ENCODE data around the gene CDC42SE2. TPM values are rescaled to one million over a fixed set of nuclear protein-coding genes. Genes with fewer than 3 reads are reported as not detected.
"Not testable (repeated sequence)": the region's sequence is repeated elsewhere in the genome, so short reads cannot be mapped to it uniquely, and the experiment has no call there.

Gene CDC42SE2
- total RNA-seq, 1 experiment from 2014 or later, result 61.6 TPM

- in situ Hi-C loops (cut with HindIII; ENCODE audit: low pct_unique_long_range_greater_than_20kb, low sequenced_read_pairs), result no loop called here
- no peak for DNase-seq (ENCODE audit: low read depth)
Measured at GRCh38 chr5:131396015-131396414, 132.2 kb downstream of the CDC42SE2 start.

DNA sequence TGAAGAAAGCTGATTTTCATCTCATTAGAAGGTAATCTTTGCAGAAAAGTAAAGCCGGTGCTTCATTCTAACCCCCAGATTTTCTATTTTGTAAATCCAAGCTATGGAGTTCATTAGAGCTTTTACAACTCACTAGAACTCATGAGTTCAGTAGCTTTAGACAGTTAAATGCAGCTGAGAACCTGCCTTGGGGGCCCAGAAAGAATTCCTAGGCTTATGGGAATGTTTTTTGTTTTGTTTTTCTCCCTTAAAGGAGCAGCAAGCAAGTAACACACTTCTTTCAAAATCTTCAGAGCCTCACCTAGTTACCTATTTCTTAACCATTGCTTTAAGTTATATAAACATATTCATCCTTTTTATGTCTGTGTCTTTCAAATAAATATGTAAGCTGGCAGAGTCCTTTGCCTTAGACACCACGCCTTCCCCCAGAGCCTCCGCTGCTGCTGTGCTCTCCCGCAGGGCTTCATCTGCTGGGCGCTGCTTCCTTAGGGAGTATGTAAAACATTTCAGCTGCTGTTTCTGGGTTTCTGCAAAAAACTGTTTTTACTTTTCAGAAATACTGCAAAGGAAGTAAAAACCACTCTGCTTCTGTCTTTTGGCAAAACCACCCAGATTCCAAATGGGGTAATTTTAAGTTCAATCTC lies 132.9 kb downstream of the CDC42SE2 start:
- DNase-seq (ENCODE audit: low read depth), result no peak
- in situ Hi-C loops (cut with HindIII; ENCODE audit: low pct_unique_long_range_greater_than_20kb, low sequenced_read_pairs), result no loop called here

- in situ Hi-C loops (cut with HindIII; ENCODE audit: low pct_unique_long_range_greater_than_20kb, low sequenced_read_pairs); DNase-seq (ENCODE audit: low read depth): not testable (repeated sequence)
Measured at GRCh38 chr5:131399007-131399406, 135.2 kb downstream of the CDC42SE2 start.

GRCh38 chr5:131400585-131400984 lies 136.7 kb downstream of the CDC42SE2 start:
- no peak for DNase-seq (ENCODE audit: low read depth)
- in situ Hi-C loops (cut with HindIII; ENCODE audit: low pct_unique_long_range_greater_than_20kb, low sequenced_read_pairs), result no loop called here

DNA sequence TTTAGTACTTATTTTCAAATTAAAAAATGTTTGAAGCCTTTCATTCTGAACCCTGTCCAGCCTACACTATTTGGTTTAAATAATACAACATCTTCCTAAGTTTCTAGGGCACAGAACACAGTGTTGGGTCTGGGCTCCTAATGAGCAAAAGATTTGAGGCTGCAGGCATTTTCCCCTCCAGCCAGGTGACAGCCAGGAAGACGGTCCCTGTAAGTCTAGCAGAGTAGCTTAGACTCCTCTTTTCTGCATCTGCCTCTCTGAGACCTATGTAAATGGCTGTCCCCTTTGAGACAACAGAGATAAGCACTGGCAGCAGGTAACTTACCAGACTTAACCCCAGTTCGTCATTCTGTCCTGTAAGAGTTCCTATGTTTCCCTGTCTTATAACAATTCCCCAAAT lies 141.8 kb downstream of the CDC42SE2 start:
- in situ Hi-C loops (cut with HindIII; ENCODE audit: low pct_unique_long_range_greater_than_20kb, low sequenced_read_pairs), result no loop called here
- no peak for DNase-seq (ENCODE audit: low read depth)

- DNase-seq (ENCODE audit: low read depth), result no peak
- in situ Hi-C loops (cut with HindIII; ENCODE audit: low pct_unique_long_range_greater_than_20kb, low sequenced_read_pairs), result no loop called here
Measured at GRCh38 chr5:131406076-131406475, 142.2 kb downstream of the CDC42SE2 start.

- in situ Hi-C loops (cut with HindIII; ENCODE audit: low pct_unique_long_range_greater_than_20kb, low sequenced_read_pairs), result no loop called here
Measured at GRCh38 chr5:131406975-131407638, 143.3 kb downstream of the CDC42SE2 start.

DNA sequence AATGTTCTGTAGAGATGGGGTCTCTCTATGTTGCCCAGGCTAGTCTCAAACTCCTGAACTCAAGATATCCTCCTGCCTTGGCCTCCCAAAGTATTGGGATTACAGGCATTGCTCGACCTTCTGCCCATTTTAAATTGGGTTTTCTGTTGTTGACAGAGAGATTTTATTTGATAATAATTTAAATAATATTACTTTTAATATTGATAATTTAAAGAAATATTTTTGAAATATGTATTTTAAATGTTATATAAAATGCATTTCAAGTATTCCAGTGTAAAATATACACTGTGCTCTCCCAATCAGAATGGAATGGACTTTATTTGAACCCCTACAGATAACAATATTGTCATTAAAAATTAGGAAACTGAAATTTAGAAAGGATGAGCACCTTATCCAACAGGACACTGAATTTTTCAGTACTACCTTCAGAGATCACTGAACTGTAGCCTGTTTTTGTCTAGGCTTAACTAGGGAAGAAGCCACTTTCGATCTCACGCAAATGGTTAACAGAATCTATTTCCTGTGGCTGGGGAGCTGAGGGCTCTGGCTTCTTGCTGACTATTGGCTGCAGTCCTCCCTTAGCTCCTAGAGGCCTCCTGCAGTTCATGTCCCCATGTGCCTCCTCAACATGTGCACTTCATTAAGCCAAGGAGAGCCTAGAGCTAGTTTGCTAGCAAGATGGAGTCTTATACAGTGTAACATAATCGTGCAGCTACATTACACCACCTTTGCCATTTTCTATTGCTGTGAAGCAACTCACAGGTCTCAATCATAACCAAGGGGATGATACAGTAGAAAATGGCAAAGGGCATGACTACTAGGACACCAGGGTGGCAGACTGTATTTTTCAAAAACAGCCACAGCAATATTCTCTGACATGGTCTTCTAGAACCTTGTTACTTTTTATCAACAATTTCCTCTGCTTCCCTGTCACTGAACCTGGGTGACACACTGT lies 150.0 kb downstream of the CDC42SE2 start:
- no peak for DNase-seq (ENCODE audit: low read depth)
- in situ Hi-C loops (cut with HindIII; ENCODE audit: low pct_unique_long_range_greater_than_20kb, low sequenced_read_pairs), result no loop called here

More at GRCh38 chr5:131406975-131407638, 143.3 kb downstream of the CDC42SE2 start:
- DNase-seq (ENCODE audit: low read depth), result no peak

GRCh38 chr5:131416729-131417128 lies 152.9 kb downstream of the CDC42SE2 start:
- no peak for DNase-seq (ENCODE audit: low read depth)
- in situ Hi-C loops (cut with HindIII; ENCODE audit: low pct_unique_long_range_greater_than_20kb, low sequenced_read_pairs), result no loop called here

DNA sequence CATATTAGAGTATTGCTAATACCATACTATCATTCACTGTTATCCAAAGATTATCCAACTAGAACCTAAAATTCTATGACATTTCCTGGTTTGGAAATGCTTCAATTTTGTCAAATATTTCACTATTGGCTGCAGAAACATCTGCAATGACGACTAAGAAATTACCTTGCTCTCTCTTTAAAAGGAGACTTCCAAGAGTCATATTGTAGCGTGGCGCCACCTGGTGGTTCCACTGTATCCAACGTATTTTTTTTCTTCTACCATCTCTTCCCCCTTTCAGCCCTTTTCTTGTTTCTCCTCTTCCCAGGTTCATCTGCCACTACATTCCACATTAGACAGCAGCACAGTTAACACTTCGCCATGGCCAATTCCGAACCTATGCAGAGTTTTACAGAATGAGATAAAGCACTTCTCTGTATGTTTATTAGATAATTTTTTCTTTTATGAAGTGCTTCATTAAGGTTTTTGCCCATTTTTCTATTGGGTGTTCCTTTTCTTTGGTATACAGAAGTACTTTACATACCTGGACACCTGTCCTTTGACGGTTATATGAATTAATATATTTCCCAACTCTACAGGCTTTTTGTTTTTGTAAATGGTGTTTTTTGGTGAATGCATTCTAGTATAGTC lies 153.5 kb downstream of the CDC42SE2 start:
- in situ Hi-C loops (cut with HindIII; ENCODE audit: low pct_unique_long_range_greater_than_20kb, low sequenced_read_pairs), result no loop called here
- DNase-seq (ENCODE audit: low read depth), result peak; percentile 65

DNA sequence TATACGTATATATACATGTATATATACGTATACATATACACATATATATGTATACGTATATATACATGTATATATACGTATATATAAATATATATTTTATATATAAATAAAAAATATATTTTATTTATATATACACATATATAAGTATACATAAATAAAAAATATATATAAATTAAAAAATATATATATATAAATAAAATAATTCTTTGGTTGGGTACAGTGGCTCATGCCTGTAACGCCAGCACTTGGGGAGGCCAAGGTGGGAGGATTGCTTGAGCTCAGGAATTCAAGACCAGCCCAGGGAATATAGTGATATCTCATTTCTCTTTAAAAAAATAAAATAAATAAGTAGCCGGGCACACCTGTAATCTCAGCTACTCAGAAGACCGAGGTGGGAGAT lies 155.0 kb downstream of the CDC42SE2 start:
- in situ Hi-C loops (cut with HindIII; ENCODE audit: low pct_unique_long_range_greater_than_20kb, low sequenced_read_pairs), result no loop called here
- DNase-seq (ENCODE audit: low read depth), result no peak

DNA sequence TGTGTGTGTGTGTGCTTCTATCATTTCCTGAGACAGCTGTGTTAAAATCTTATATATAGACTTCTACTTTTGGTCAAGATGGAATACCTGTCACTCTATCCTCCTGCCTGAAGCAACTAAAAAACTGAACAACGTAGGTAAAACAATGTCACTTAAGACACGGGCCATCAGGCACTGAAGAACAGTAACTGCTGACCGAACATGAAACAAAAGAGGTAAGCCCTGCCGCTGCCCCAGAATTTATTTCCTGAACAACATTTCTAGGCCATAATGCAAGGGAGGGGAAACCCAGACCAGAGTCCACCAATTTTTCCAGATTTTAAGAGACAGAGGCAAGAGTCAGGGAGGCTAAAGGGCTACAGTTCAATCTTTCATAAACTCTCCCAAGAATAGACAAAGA lies 156.0 kb downstream of the CDC42SE2 start:
- no peak for DNase-seq (ENCODE audit: low read depth)
- in situ Hi-C loops (cut with HindIII; ENCODE audit: low pct_unique_long_range_greater_than_20kb, low sequenced_read_pairs), result no loop called here

DNA sequence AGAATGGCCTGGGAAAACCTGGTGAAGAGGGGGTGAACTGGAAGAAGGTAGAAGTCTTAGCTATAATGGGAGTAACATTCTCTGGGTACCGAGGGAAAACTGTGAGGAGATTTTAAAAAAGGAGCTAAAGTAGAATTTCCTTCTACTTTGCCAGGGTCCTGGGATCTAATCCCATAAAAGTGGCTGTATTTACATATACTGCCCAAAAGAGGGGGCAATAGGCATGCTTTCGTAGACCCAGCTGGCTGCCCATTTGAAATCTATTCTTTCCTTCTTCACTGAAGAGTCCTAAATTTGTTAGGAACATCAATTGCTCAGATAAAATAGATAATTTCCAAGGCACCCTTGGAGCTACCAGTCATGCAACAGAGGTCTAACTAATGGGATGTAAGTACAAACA lies 159.2 kb downstream of the CDC42SE2 start:
- DNase-seq (ENCODE audit: low read depth), result no peak
- in situ Hi-C loops (cut with HindIII; ENCODE audit: low pct_unique_long_range_greater_than_20kb, low sequenced_read_pairs), result no loop called here

GRCh38 chr5:131426011-131426410 lies 162.2 kb downstream of the CDC42SE2 start:
- in situ Hi-C loops (cut with HindIII; ENCODE audit: low pct_unique_long_range_greater_than_20kb, low sequenced_read_pairs), result no loop called here
- no peak for DNase-seq (ENCODE audit: low read depth)

DNA sequence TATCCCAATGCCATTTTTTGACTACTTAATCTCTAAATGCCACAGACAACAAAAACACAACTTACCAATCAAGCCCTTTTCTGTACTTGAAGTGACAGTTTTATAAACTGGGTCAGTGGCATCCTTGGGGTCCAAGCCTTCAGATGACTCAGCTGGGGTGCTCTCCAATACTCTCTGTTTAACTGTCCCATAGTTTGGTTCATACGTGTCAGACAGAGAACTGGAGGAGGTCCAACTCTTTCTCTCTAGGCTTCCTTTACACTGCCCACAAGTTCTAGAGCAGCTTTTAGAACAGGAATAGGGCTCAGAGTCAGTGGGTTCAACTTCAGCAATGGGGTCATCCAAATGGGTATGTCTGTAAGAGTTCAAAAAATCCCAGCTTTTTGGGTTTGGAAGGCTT lies 166.9 kb downstream of the CDC42SE2 start:
- in situ Hi-C loops (cut with HindIII; ENCODE audit: low pct_unique_long_range_greater_than_20kb, low sequenced_read_pairs), result no loop called here
- no peak for DNase-seq (ENCODE audit: low read depth)

DNA sequence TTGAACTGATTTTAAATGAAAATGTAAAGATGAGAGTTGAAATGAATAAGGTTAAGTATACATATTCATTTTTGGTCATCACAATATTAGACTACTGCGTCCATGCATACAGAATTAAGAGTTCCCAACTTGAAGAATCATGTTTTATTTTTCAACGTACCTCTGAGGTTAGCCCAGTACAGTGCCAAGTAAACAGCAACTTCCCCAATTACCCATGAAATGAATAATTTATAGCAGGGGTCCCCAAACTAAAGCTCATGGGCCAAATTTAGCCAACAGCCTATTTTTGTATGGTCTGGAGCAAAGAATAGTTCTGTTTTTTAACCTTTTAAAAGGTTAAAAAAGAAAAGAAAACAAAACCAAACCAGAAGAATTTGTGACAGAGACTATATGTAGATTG lies 167.9 kb downstream of the CDC42SE2 start:
- in situ Hi-C loops (cut with HindIII; ENCODE audit: low pct_unique_long_range_greater_than_20kb, low sequenced_read_pairs), result no loop called here
- no peak for DNase-seq (ENCODE audit: low read depth)

DNA sequence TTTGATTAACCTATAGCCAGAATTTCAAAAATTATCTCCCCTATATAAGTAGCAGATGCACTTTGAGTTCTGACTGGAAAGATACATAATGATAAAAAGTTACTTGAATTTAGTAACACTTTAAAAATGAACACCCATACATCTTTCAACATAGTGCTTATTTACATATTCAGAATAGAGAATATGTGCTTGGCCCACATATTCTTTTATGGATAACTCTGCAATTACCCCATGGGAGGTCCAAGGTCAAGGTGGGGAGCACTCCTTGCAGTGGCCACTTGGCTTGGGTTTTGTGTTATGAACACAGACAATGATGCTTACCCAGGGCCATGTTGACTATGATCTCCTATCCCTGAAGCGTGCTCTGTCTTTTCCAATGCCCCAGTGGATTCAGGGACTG lies 169.3 kb downstream of the CDC42SE2 start:
- in situ Hi-C loops (cut with HindIII; ENCODE audit: low pct_unique_long_range_greater_than_20kb, low sequenced_read_pairs), result no loop called here
- no peak for DNase-seq (ENCODE audit: low read depth)

- in situ Hi-C loops (cut with HindIII; ENCODE audit: low pct_unique_long_range_greater_than_20kb, low sequenced_read_pairs), result no loop called here
- no peak for DNase-seq (ENCODE audit: low read depth)
Measured at GRCh38 chr5:131436081-131436480, 172.2 kb downstream of the CDC42SE2 start.

DNA sequence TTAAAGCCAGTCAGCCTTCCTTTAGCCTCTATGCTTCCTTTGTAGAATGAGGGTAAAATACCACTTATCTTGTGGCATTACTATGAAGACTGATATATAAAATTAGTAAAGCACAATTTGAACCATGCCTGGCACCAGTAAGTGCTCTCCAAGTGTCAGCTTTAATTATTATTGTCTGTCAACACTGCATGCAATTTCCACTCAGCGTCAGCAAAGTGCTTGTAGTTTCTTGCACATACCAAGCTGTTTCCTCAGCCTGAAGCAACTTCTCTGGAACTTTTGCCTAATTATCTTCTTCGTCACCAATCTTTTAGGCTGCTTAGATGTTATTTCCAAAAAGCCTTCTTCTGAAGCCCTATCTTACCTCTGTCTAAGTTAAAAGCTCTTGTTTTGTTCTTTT lies 177.3 kb downstream of the CDC42SE2 start:
- in situ Hi-C loops (cut with HindIII; ENCODE audit: low pct_unique_long_range_greater_than_20kb, low sequenced_read_pairs), result no loop called here

More for the DNA sequence above, 177.3 kb downstream of the CDC42SE2 start:
- DNase-seq (ENCODE audit: low read depth), result no peak
